NCI-H345 (cell line): ENCODE results near the gene ITGAX.
"Not testable (repeated sequence)": the region's sequence is repeated elsewhere in the genome, so short reads cannot be mapped to it uniquely, and the experiment has no call there.

Source experiments
- DNase-seq: peaks from one replicate; lab custom pipeline; 2025; lab: John Stamatoyannopoulos, UW

ITGAX gene

DNA sequence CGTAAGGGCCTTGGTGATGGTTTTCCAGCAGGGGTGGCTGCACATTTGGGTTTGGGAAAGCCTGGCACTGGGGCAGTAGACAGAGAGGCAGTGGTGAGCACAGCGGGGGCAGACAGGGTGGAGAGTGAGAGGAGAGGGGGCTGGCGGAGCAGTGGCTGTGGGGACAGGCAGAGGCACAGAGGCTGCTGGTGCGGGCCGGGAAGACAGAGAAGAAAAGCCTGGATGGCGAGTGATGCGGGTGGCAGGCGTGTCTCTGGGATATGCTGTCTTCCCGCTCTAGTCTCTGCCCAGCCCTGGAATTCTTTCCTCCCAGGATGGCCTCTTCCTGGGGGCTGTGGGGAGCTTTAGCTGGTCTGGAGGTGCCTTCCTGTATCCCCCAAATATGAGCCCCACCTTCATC is 55.1 kb downstream of the ITGAX start:
- no peak for DNase-seq

DNA sequence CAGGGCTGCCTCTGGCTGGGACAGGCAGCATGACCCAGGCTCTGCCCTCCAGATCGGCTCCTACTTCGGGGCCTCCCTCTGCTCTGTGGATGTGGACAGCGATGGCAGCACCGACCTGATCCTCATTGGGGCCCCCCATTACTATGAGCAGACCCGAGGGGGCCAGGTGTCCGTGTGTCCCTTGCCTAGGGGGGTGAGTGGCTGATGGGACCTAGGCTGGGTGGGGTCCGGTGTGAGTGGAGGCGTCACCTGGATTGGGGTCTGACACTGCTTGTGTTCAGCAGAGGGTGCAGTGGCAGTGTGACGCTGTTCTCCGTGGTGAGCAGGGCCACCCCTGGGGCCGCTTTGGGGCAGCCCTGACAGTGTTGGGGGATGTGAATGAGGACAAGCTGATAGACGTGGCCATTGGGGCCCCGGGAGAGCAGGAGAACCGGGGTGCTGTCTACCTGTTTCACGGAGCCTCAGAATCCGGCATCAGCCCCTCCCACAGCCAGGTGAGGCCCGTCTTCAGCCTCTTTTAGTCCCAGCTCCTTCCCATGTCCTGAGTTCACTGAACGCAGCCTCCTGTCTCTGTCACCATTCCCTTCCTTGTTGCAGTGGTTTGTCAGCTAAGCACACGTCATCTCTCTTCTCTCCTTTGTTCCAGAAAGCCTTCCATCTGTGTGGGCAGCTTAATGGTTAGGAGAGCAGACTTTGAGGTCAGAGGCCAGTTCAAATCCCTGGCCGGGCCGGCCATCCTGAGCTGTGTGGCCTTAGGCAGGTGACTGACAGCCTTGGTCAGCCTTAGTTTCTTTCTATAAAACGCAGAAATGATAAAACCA is 56.3 kb downstream of the ITGAX start:
- no peak for DNase-seq

DNA sequence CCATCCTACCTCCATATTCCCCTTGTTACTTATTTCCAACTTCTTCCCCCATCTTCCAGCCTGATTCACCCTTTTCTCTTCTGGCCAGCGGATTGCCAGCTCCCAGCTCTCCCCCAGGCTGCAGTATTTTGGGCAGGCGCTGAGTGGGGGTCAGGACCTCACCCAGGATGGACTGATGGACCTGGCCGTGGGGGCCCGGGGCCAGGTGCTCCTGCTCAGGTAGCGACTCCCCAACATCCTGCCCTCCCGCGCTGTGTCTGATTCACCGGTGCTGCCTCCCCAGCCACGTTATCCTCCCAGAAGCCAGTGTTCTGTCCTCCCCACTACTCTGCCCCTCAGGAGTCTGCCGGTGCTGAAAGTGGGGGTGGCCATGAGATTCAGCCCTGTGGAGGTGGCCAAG is 57.8 kb downstream of the ITGAX start:
- DNase-seq = no peak

DNA sequence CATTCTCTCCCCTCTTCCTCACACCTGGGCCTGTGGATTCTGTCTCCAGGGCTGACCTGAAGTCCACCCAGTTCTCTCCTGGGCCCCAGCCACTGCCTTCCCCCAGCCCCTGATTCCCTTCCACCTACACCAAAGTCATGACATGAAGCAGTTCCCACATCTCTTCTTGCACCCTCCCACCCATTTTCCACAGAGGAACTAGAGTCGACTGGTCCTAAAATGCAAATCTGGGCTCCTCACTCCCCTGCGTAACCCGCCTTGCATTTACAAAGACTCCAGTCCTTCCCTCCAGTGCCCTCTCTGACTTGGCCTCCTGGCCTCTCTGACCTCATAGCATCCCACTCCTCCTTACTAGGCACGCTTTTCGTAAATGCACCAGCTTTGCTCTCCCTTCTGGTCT is 58.4 kb downstream of the ITGAX start:
- no peak for DNase-seq

DNA sequence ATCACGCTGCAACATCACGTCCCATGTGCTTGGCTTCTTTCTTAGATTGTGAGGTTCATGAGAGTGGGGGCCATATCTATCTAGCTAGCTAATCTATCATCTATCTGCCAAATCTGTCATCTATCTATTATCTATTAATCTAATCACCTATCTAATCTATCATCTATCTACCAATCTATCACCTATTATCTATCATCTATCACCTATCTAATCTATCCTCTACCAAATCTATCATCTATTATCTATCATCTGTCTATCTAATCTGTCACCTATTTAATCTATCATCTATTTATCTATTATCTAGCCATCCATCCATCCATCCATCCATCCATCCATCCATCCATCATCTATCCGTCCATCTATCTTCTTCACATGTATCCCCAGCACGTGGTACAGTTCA is 59.0 kb downstream of the ITGAX start:
- DNase-seq = no peak

DNA sequence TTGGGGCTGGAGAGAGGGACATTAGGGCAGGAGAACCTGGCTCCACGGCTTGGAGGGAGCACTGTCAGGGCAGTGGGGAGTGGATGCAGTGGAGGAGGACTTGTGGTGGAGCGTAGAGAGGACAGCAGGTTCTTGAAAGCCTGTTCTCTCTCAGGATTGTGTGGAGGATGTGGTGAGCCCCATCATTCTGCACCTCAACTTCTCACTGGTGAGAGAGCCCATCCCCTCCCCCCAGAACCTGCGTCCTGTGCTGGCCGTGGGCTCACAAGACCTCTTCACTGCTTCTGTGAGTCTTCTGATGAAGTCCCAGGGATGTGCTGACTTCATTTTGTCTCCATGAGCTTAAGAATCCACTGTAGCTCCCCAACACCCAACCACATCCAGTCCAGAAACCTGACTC is 59.7 kb downstream of the ITGAX start:
- DNase-seq = no peak

DNA sequence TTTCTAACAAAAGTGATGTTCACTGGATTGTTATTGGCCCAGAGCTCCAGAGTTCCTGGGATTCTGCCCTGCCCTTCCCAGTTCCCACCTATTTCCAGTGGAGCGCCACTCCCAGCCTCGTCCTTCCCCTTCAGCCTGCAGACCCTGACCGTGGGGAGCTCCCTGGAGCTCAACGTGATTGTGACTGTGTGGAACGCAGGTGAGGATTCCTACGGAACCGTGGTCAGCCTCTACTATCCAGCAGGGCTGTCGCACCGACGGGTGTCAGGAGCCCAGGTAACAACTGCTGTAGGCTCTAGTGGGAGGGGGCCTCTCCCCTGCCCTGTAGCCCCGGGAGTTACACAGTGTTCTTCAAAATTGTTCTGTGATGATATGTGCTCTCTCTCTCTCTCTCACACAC is 61.4 kb downstream of the ITGAX start:
- no peak for DNase-seq

DNA sequence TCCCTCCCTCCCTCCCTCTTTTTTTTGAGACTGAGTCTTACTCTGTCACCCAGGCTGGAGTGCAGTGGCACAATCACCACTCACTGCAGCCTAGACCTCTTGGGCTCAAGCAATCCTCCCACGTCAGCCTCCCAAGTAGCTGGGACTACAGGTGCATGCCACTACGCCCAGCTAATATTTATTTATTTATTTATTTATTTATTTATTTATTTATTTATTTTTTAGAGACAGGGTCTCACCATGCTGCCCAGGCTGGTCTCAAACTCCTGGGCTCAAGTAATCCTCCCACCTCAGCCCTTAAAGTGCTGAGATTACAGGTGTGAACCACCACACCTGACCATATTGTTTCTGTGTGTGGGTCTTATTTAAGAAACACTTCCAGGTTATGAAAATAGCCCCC is 62.1 kb downstream of the ITGAX start:
- DNase-seq = not testable (repeated sequence)

DNA sequence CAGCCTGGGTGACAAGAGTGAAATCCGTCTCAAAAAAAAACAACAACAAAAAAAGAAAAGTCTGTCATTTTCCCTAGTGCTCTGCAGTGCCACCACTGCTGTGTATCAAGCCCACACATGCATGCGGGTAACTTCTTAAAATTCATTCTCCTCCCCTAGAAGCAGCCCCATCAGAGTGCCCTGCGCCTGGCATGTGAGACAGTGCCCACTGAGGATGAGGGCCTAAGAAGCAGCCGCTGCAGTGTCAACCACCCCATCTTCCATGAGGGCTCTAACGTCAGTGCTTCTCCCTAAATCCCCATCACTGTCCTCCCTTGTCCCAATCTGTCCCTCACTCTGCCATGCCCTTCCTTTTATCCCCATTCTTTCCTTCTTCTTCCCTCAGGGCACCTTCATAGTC is 62.9 kb downstream of the ITGAX start:
- DNase-seq = no peak

DNA sequence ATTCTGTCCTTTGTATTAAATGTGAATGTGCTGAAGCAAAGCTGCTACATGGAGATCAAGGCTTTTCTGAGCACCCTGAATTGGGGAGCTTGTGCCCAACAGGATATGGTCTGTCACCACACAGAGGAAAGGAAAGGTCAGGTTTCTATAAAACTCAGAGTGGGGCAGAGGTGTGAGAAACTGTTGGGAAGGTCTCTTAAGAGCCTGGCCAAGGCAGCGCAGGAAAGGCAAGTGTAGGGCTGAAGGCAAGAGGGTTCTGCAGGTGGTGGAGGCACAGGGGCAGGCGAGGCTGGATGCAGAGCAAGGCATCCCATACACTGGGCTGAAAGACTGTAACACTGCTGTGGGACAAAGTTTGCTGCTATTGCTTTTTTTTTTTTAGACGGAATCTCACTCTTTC is 65.1 kb downstream of the ITGAX start:
- no peak for DNase-seq

DNA sequence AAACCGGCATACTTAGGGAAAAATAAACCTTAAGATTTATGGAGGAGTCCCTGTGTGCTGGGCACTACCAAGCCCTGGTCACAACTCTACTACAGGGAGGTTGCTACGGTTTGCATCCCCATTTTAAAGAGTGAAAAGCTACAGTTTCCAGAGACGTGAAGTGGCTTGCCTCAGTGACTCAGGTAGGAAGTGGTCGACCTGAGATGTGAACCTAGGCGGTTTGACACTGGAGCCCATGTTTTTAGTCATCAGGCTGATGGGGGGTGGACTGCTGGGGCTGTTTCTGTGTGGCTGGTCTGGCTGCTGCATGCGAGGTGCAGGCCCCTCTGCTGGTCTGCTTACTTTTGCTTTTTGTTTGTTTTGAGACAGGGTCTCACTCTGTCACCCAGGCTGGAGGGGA is 66.6 kb downstream of the ITGAX start:
- DNase-seq = no peak

DNA sequence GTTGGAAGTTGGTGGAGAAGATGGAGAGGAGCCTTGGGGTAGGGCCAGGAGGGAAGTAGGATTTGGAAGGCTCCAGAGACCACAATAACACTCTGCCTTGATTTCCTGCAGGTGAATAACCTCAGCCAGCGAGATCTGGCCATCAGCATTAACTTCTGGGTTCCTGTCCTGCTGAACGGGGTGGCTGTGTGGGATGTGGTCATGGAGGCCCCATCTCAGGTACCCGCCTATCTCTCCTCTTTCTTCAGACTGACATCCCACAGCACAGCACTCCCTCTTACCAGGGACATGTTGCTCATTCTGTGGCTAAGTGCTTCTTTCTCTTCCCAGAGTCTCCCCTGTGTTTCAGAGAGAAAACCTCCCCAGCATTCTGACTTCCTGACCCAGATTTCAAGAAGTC is 68.3 kb downstream of the ITGAX start:
- DNase-seq = no peak

DNA sequence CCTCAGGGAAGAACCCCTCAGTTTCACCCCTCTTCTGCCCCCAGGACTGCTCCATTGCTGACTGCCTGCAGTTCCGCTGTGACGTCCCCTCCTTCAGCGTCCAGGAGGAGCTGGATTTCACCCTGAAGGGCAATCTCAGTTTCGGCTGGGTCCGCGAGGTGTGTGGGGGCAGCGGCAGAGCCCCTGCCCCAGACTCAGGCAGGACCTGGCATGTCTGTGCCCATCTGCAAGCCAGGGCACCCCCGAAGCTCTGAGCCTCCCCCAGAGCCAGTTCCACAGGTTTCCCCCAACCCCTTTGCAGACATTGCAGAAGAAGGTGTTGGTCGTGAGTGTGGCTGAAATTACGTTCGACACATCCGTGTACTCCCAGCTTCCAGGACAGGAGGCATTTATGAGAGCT is 68.8 kb downstream of the ITGAX start:
- DNase-seq = no peak

DNA sequence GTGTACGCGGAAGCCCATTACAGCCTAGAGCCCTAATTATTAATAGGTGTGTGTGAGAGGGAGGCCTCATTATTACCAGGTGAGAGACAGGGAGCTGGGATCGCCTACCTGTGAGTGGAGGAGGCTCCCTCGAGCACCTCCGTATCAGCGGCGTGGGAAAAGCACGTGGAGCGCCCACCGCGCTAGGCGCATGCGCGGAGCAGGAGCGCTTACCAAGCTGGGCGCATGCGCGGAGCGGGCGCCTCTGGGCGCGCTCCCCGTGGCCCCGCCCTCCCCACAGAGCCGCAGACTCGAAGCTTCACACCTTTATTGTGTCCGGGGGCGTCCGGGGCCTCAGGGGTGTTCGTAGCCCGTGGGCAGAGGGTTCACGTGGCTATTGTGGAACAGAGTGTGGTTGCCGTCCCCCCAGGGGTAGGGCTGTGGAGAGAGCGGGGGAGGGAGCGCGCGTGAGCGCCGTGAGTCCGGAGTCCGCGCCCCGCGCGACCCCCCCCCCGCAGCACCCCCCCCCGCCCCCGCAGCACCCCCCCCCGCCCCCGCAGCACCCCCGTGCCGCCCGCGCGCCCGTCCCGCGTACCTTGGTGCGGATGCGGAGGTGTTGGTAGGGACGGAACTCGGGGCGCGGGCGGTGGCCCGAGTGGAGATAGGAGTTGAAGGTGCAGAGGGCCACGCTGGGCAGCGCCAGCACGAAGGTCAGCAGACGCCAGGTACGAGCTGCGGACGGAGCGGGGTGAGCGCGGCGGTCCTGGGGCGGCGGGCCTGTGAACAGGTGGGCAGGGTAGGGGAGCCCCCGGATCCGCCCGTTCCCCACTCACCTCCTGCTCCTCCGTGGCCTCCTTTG is 72.7 kb downstream of the ITGAX start:
- no peak for DNase-seq

DNA sequence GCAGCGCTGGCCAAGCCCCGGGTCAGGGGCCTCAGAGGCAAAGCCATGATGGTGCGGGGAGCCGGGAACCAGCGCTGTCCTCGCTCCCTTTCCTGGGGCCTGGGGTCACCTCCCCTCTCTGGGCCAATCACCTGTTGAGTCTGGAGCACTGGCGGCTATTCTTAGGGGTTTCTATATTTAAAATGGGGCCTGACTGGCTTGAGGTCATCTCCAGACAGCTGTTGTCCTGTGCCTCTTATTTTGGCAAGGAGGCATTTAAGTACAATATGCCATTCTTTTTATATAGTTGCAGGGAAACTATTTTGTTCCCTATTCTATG is 73.3 kb downstream of the ITGAX start, which contains the start of gene COX6A2:
Gene COX6A2, minus strand, starts transcription at position 82 of the 319 bp plus-strand sequence. Its CDS starts 35 bp downstream, at position 47.
- no peak for DNase-seq

DNA sequence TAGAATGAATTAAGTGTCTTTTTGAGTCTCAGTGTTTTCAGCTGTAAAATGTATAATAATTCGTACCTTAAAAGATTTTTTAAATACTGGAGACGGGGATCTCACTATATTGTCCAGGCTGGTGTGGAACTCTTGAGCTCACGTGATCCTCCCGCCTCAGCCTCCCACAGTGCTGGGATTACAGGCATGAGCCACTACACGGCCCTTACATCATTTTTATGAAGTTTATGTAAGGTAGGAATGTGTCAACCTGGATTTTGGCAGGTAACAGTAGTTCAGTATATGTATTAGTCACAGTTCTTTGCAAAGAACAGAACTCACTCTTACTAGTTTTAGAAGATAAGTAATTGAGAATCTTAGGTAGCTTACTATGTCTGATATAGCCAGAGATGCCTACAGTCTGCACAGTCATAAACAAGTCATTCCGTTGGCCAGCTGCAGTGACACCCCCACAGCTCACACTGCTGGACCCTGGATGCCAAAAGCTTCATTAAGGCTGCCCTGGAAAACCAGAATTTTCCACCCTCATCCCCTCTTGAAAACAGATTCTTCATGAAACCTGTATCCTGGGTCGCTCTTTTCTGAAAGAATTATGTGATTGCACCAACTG is 73.8 kb downstream of the ITGAX start:
- no peak for DNase-seq

DNA sequence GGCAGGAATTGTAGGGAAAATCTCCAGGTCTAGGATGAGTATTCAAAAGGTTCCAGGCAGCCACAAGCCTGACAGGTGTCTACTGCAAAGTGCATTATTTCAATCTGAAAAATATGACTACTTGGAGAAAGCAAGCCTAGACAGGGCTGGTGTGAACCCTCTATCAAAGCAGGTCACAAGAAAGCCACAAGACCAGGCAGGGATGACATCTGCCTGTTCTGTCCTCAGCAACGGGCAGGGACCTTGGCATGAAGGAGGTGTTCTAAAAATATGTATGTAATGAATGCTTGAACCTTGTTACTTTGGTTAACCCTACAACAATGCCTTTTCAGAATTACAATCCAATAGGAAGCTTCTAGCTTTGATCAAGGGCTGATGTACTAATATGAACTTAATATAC is 74.3 kb downstream of the ITGAX start:
- no peak for DNase-seq

DNA sequence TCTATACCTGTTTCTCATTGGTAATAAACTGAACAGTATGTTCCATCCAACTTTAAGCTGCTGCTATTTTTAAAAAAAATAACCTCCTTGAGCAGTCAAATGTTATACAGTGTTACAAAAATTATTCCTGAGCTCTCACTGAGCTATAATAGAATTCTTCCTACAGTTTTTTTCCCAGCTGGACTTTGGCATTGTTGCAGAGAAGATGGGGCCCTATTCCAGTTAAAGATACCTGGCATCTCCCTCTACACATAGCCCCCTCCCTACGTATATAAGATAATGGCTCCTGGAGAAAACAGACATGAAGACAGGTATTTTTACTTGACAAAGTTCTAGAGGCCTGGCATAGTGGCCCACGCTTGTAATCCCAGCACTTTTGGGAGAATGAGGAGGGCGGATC is 74.8 kb downstream of the ITGAX start:
- DNase-seq = no peak

DNA sequence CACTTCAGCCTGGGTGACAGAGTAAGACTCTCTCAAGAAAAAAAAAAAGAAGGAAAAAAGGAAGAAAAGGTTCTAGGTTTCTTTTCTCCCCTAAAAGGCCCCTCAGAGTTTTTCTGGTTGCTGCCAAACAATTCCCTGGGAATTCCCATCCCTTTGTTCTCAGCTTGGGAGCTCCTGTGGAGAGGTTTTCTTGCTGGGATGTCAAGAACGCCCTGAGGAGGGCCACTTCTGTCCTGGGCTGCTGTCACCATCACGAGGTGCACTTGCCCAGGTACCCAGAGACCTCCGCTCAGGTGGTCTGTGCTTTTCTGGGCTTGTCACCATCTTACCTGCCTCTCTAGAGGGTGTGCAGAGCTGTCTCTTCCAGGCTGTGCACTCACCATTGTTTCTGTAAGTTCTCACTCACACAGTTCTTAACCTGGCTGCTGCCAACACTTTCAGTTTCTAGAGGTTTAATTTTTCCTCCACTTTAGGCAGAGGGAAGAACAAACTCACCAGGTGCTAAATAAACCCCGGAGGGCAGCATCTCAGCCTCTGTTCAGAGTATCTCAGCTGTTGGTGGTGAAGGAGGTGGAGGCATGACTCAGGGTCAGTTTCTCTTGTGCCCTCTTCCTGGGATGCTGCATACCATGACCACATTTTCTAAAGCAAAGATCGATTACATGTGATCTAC is 75.5 kb downstream of the ITGAX start:
- DNase-seq = no peak
